GM23338 (cell line): ENCODE results near the gene SPRY4. TPM values are rescaled to one million over a fixed set of nuclear protein-coding genes. Genes with fewer than 3 reads are reported as not detected.

Source experiments
- ATAC-seq: fragments of 200-7000 bp; cut with Tn5 transposase; 3 replicates; pipeline ENCODE4 v1.9.1; 2020
- DNase-seq: peaks from one replicate; pipeline ENCODE4 v3.0.0-alpha.2; 2015; ENCODE audit warnings: low spot score
- H2AFZ ChIP-seq: fragments of 200-600 bp; sonication (generic); 2 replicates; pipeline ENCODE4 v1.8.0; 2016; ENCODE audit warnings: antibody characterized with exemption, mild to moderate bottlenecking, moderate library complexity
- H3F3A ChIP-seq: fragments of 200-600 bp; sonication (generic); replicated peaks from 2 replicates; pipeline ENCODE4 v1.8.0; 2017; ENCODE audit warnings: antibody characterized with exemption, mixed run types, low read depth
- H3K27ac ChIP-seq: fragments of 200-600 bp; sonication (generic); 2 replicates; pipeline ENCODE4 v1.6.1; 2016; ENCODE audit warnings: low read depth
- H3K27me3 ChIP-seq: fragments of 200-600 bp; sonication (generic); 2 replicates; pipeline ENCODE4 v1.8.0; 2016; ENCODE audit warnings: mild to moderate bottlenecking, mixed run types, moderate library complexity; ENCODE audit not compliant: insufficient read depth
- H3K36me3 ChIP-seq: fragments of 200-600 bp; sonication (generic); 2 replicates; pipeline ENCODE4 v1.8.0; 2016; ENCODE audit warnings: mild to moderate bottlenecking; ENCODE audit not compliant: insufficient read depth
- H3K4me1 ChIP-seq: fragments of 200-600 bp; sonication (generic); 2 replicates; pipeline ENCODE4 v1.8.0; 2016; ENCODE audit warnings: mild to moderate bottlenecking, moderate library complexity; ENCODE audit not compliant: insufficient read depth
- H3K4me2 ChIP-seq: fragments of 200-600 bp; sonication (generic); 2 replicates; pipeline ENCODE4 v1.7.1; 2017; ENCODE audit warnings: mixed run types
- H3K4me3 ChIP-seq: fragments of 200-600 bp; sonication (generic); 2 replicates; pipeline ENCODE4 v1.6.1; 2016; ENCODE audit warnings: mixed run types
- H3K79me2 ChIP-seq: fragments of 200-600 bp; sonication (generic); replicated peaks from 2 replicates; pipeline ENCODE4 v1.8.0; 2017; ENCODE audit warnings: mild to moderate bottlenecking; ENCODE audit not compliant: insufficient read depth
- H3K9me2 ChIP-seq: fragments of 200-600 bp; sonication (generic); 2 replicates; pipeline ENCODE4 v1.8.0; 2017; ENCODE audit not compliant: insufficient read depth
- H4K20me1 ChIP-seq: fragments of 200-600 bp; sonication (generic); replicated peaks from 2 replicates; pipeline ENCODE4 v1.8.0; 2017; ENCODE audit warnings: mild to moderate bottlenecking; ENCODE audit not compliant: insufficient read depth
- H3K27ac Mint-ChIP-seq: 2 replicates; pipeline ENCODE4 v1.8.0; 2020; ENCODE audit warnings: inconsistent platforms, mild to moderate bottlenecking, moderate library complexity, mixed read lengths
- H3K27me3 Mint-ChIP-seq: 3 replicates; pipeline ENCODE4 v1.8.0; 2022; ENCODE audit warnings: low read depth, mild to moderate bottlenecking, moderate library complexity, mixed read lengths, inconsistent platforms; ENCODE audit not compliant: insufficient read depth, poor library complexity
- H3K36me3 Mint-ChIP-seq: 3 replicates; pipeline ENCODE4 v1.8.0; 2021; ENCODE audit warnings: low read depth, mild to moderate bottlenecking, inconsistent platforms, moderate library complexity, mixed read lengths
- H3K4me1 Mint-ChIP-seq: 3 replicates; pipeline ENCODE4 v1.8.0; 2020; ENCODE audit warnings: mild to moderate bottlenecking, inconsistent platforms, mixed read lengths
- H3K4me3 Mint-ChIP-seq: 3 replicates; pipeline ENCODE4 v1.8.0; 2021; ENCODE audit warnings: moderate library complexity, mild to moderate bottlenecking, inconsistent platforms, mixed read lengths
- H3K9me3 Mint-ChIP-seq: 3 replicates; pipeline ENCODE4 v1.8.0; 2020; ENCODE audit warnings: moderate library complexity, mild to moderate bottlenecking, inconsistent platforms, mixed read lengths
- CREB1 ChIP-seq: fragments of 250-450 bp; sonication (Bioruptor Pico); IDR thresholded peaks from 2 replicates; pipeline ENCODE4 v1.5.0; 2020; ENCODE audit warnings: low read depth, mild to moderate bottlenecking, moderate library complexity
- EZH2 ChIP-seq: fragments of 200-600 bp; sonication (generic); IDR thresholded peaks from one replicate; pipeline ENCODE4 v1.8.0; 2017; ENCODE audit warnings: antibody characterized with exemption, mild to moderate bottlenecking, low read depth; ENCODE audit not compliant: unreplicated experiment
- EZH2phosphoT487 ChIP-seq: fragments of 200-600 bp; sonication (generic); IDR thresholded peaks from one replicate; pipeline ENCODE4 v1.8.1; 2018; ENCODE audit warnings: antibody characterized with exemption; ENCODE audit not compliant: unreplicated experiment
- JUNB ChIP-seq: IDR thresholded peaks from one replicate; pipeline ENCODE4 v1.6.1; 2016; ENCODE audit warnings: antibody characterized with exemption; ENCODE audit not compliant: unreplicated experiment
- NANOG ChIP-seq: IDR thresholded peaks from 2 replicates; pipeline ENCODE4 v1.6.1; 2016; ENCODE audit warnings: antibody characterized with exemption, borderline replicate concordance
- POLR2AphosphoS5 ChIP-seq: IDR thresholded peaks from 2 replicates; pipeline ENCODE4 v1.6.1; 2016; ENCODE audit warnings: antibody characterized with exemption, low read depth
- STAT1 ChIP-seq: IDR thresholded peaks from one replicate; pipeline ENCODE4 v1.6.1; 2016; ENCODE audit warnings: antibody characterized with exemption; ENCODE audit not compliant: unreplicated experiment
- ZNF114 ChIP-seq: fragments of 250-450 bp; sonication (Bioruptor Pico); IDR thresholded peaks from 2 replicates; pipeline ENCODE4 v1.5.0; 2020; ENCODE audit warnings: mild to moderate bottlenecking, moderate library complexity
- ZNF331 ChIP-seq: fragments of 250-450 bp; sonication (Bioruptor Pico); IDR thresholded peaks from 2 replicates; pipeline ENCODE4 v1.5.0; 2020; ENCODE audit warnings: low read depth, mild to moderate bottlenecking, moderate library complexity
- polyA plus RNA-seq: library from polyadenylated mRNA; unstranded; fragments of >200 nt; fragmentation: Nextera tagmentation; extraction: Ambion mirVana; gene quantifications from 2 replicates; pipeline ENCODE4 v1.2.1, GENCODE V29; 2016
- total RNA-seq: library from RNA; depleted of rRNA; stranded (reverse); fragments of >200 nt; shearing (Covaris generic); gene quantifications from 2 replicates; pipeline ENCODE4 v1.2.3, GENCODE V29; 2014
- TF ChIP-seq, protein P1 (sequence below): fragments of 250-450 bp; sonication (Bioruptor Pico); IDR thresholded peaks from 2 replicates; pipeline ENCODE4 v1.5.0; 2020; ENCODE audit warnings: mild to moderate bottlenecking, moderate library complexity
- TF ChIP-seq, protein P2 (sequence below): IDR thresholded peaks from one replicate; pipeline ENCODE4 v1.6.1; 2018; ENCODE audit warnings: antibody characterized with exemption; ENCODE audit not compliant: unreplicated experiment
- TF ChIP-seq, protein P3 (sequence below), 2 experiments: fragments of 200-600 bp in 1 of 2; sonication (generic) in 1 of 2; conservative IDR thresholded peaks; 2 replicates each; pipeline versions ENCODE4 v1.5.1 to v1.6.1; 2016 to 2017; ENCODE audit warnings: antibody characterized with exemption in 2 of 2, low read depth in 2 of 2, mild to moderate bottlenecking in 2 of 2, moderate library complexity in 1 of 2
- TF ChIP-seq, protein P4 (sequence below): IDR thresholded peaks from 2 replicates; pipeline ENCODE4 v1.6.1; 2016; ENCODE audit warnings: antibody characterized with exemption

Gene SPRY4
- total and polyA plus RNA-seq, 2 experiments from 2014 or later, result 70.6 to 240 TPM

DNA sequence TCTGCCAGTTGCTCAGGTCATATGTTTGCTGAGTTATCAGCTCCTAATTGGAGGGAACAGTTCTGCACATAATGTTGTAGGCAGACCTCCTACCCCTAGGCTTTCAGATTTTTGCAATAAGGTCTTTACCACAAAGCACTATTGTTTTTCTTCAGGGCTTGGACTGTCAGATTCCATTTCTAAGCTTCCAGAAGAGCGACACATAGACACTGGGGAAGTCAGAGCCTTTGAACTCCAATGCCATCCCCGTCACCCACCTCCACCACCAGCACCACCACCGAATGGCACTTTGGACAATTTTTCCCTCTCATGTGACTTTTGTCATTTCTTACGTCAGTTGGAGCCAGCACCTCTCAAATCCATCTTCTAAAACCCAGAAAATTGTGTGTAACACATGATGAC lies 28.3 kb upstream of the SPRY4 start:
- peaks cover 21% of the 10 kb centered on the region; the same call in 2 of the 3 replicates for H3K36me3 Mint-ChIP-seq
- Histone ChIP-seq H3K36me3 (no peaks in the 10 kb centered on the region), H3K4me3 (no peak overlapping the region), H3K27ac (no peak overlapping the region), H3K27me3 (no peaks in the 10 kb centered on the region), H3K4me1 (peaks cover 28% of the 10 kb centered on the region), H3K9me2 (no peaks in the 10 kb centered on the region), H4K20me1 (no peaks in the 10 kb centered on the region), H2AFZ (no peak overlapping the region), H3K4me2 (no peak overlapping the region), H3F3A (peaks cover 27% of the 10 kb centered on the region), H3K79me2 (no peaks in the 10 kb centered on the region)
- H3K9me3 Mint-ChIP-seq, result peaks cover 16% of the 10 kb centered on the region; the same call in 2 of the 3 replicates
- DNase-seq, result no peak
- no peak overlapping the region for H3K4me3 Mint-ChIP-seq
- H3K4me1 Mint-ChIP-seq, result peaks cover 28% of the 10 kb centered on the region
- peaks cover 7% of the 10 kb centered on the region for H3K27me3 Mint-ChIP-seq
- TF ChIP-seq ZNF114 (no peak), EZH2 (no peak), POLR2AphosphoS5 (no peak), EZH2phosphoT487 (no peak), ZNF331 (no peak), CREB1 (no peak), NANOG (no peak), JUNB (no peak), STAT1 (no peak)
- TF ChIP-seq, protein P1, sequence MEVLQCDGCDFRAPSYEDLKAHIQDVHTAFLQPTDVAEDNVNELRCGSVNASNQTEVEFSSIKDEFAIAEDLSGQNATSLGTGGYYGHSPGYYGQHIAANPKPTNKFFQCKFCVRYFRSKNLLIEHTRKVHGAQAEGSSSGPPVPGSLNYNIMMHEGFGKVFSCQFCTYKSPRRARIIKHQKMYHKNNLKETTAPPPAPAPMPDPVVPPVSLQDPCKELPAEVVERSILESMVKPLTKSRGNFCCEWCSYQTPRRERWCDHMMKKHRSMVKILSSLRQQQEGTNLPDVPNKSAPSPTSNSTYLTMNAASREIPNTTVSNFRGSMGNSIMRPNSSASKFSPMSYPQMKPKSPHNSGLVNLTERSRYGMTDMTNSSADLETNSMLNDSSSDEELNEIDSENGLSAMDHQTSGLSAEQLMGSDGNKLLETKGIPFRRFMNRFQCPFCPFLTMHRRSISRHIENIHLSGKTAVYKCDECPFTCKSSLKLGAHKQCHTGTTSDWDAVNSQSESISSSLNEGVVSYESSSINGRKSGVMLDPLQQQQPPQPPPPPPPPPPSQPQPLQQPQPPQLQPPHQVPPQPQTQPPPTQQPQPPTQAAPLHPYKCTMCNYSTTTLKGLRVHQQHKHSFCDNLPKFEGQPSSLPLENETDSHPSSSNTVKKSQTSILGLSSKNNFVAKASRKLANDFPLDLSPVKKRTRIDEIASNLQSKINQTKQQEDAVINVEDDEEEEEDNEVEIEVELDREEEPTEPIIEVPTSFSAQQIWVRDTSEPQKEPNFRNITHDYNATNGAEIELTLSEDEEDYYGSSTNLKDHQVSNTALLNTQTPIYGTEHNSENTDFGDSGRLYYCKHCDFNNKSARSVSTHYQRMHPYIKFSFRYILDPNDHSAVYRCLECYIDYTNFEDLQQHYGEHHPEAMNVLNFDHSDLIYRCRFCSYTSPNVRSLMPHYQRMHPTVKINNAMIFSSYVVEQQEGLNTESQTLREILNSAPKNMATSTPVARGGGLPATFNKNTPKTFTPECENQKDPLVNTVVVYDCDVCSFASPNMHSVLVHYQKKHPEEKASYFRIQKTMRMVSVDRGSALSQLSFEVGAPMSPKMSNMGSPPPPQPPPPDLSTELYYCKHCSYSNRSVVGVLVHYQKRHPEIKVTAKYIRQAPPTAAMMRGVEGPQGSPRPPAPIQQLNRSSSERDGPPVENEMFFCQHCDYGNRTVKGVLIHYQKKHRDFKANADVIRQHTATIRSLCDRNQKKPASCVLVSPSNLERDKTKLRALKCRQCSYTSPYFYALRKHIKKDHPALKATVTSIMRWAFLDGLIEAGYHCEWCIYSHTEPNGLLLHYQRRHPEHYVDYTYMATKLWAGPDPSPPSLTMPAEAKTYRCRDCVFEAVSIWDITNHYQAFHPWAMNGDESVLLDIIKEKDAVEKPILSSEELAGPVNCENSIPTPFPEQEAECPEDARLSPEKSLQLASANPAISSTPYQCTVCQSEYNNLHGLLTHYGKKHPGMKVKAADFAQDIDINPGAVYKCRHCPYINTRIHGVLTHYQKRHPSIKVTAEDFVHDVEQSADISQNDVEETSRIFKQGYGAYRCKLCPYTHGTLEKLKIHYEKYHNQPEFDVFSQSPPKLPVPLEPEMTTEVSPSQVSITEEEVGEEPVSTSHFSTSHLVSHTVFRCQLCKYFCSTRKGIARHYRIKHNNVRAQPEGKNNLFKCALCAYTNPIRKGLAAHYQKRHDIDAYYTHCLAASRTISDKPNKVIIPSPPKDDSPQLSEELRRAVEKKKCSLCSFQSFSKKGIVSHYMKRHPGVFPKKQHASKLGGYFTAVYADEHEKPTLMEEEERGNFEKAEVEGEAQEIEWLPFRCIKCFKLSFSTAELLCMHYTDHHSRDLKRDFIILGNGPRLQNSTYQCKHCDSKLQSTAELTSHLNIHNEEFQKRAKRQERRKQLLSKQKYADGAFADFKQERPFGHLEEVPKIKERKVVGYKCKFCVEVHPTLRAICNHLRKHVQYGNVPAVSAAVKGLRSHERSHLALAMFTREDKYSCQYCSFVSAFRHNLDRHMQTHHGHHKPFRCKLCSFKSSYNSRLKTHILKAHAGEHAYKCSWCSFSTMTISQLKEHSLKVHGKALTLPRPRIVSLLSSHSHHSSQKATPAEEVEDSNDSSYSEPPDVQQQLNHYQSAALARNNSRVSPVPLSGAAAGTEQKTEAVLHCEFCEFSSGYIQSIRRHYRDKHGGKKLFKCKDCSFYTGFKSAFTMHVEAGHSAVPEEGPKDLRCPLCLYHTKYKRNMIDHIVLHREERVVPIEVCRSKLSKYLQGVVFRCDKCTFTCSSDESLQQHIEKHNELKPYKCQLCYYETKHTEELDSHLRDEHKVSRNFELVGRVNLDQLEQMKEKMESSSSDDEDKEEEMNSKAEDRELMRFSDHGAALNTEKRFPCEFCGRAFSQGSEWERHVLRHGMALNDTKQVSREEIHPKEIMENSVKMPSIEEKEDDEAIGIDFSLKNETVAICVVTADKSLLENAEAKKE, result no peak
- TF ChIP-seq, protein P2, sequence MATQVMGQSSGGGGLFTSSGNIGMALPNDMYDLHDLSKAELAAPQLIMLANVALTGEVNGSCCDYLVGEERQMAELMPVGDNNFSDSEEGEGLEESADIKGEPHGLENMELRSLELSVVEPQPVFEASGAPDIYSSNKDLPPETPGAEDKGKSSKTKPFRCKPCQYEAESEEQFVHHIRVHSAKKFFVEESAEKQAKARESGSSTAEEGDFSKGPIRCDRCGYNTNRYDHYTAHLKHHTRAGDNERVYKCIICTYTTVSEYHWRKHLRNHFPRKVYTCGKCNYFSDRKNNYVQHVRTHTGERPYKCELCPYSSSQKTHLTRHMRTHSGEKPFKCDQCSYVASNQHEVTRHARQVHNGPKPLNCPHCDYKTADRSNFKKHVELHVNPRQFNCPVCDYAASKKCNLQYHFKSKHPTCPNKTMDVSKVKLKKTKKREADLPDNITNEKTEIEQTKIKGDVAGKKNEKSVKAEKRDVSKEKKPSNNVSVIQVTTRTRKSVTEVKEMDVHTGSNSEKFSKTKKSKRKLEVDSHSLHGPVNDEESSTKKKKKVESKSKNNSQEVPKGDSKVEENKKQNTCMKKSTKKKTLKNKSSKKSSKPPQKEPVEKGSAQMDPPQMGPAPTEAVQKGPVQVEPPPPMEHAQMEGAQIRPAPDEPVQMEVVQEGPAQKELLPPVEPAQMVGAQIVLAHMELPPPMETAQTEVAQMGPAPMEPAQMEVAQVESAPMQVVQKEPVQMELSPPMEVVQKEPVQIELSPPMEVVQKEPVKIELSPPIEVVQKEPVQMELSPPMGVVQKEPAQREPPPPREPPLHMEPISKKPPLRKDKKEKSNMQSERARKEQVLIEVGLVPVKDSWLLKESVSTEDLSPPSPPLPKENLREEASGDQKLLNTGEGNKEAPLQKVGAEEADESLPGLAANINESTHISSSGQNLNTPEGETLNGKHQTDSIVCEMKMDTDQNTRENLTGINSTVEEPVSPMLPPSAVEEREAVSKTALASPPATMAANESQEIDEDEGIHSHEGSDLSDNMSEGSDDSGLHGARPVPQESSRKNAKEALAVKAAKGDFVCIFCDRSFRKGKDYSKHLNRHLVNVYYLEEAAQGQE, result no peak
- TF ChIP-seq, protein P3, sequence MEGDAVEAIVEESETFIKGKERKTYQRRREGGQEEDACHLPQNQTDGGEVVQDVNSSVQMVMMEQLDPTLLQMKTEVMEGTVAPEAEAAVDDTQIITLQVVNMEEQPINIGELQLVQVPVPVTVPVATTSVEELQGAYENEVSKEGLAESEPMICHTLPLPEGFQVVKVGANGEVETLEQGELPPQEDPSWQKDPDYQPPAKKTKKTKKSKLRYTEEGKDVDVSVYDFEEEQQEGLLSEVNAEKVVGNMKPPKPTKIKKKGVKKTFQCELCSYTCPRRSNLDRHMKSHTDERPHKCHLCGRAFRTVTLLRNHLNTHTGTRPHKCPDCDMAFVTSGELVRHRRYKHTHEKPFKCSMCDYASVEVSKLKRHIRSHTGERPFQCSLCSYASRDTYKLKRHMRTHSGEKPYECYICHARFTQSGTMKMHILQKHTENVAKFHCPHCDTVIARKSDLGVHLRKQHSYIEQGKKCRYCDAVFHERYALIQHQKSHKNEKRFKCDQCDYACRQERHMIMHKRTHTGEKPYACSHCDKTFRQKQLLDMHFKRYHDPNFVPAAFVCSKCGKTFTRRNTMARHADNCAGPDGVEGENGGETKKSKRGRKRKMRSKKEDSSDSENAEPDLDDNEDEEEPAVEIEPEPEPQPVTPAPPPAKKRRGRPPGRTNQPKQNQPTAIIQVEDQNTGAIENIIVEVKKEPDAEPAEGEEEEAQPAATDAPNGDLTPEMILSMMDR (conservative IDR thresholded peaks at IDR 0.05; ENCODE audit: low read depth in 2 of 2), result no peak
- TF ChIP-seq, protein P4, sequence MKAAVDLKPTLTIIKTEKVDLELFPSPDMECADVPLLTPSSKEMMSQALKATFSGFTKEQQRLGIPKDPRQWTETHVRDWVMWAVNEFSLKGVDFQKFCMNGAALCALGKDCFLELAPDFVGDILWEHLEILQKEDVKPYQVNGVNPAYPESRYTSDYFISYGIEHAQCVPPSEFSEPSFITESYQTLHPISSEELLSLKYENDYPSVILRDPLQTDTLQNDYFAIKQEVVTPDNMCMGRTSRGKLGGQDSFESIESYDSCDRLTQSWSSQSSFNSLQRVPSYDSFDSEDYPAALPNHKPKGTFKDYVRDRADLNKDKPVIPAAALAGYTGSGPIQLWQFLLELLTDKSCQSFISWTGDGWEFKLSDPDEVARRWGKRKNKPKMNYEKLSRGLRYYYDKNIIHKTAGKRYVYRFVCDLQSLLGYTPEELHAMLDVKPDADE, result no peak
- ATAC-seq, result no peak
- H3K27ac Mint-ChIP-seq, result no peak overlapping the region
